ENCODE results near the gene SIRT5.
A peak's percentile ranks its signal among the peaks of the same experiment; 100 is the strongest.

SIRT5 gene

GRCh38 chr6:13593720-13594119, 19.3 kb downstream of the SIRT5 start:
- H3K36me3 ChIP-seq (ENCODE audit: control insufficient read depth in 2 of 2, insufficient read depth in 1 of 2, low read length in 2 of 2) = peaks cover 16 to 61% of the 10 kb centered on the region in 2 experiments; a peak in 2 of 3 replicates
- ChIA-PET CTCF (interaction anchor here (0.7 to 5.0 kb wide), 6 partner anchors 9 to 683 kb away, joined by 3 to 32 read pairs (median 4); partner anchors contain the start of gene SIRT5), POLR2A (interaction anchor here (1.1 to 1.3 kb wide), 2 partner anchors 19 to 266 kb away, joined by 3 read pairs; partner anchors contain the start of genes SIRT5 and TBC1D7)

DNA sequence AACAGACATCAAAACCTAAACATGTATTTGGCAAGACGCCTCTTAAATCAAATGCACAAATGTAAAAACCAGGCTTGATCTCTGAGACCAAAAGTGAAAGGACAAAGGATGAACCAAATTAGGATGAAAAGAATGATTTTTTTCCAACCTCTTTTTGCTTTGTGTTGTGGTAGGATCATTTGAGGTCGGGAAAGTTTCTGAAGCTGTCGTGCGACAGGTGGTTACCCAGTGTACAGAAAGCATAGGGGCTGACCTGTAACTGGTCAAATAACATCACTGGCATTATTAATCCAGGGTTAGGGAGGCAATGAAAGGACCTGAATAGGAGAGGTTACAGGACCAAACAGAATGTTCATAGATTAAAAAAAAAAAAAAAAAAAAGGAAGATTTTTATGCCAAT, 22.7 kb downstream of the SIRT5 start:
- Histone ChIP-seq H3K36me3 (ENCODE audit: control insufficient read depth in 2 of 2, insufficient read depth in 1 of 2, low read length in 2 of 2) (peaks cover 9 to 57% of the 10 kb centered on the region in 2 experiments; a peak in 2 of 3 replicates), H3K27ac (ENCODE audit: extremely low read depth, low read depth, low read length) (no peak overlapping the region), H3K4me3 (ENCODE audit: low read depth, low read length) (no peak overlapping the region), H3K4me1 (ENCODE audit: control insufficient read depth, insufficient read depth, low read length) (no peaks in the 10 kb centered on the region), H3K9me3 (ENCODE audit: control insufficient read depth, insufficient read depth, low read depth, low read length) (no peaks in the 10 kb centered on the region)
- CTCF ChIA-PET = interaction anchor here (0.7 kb wide), 1 partner anchor 980 kb away, joined by 3 read pairs; no protein-coding TSS in a partner anchor
- peak; percentile 57; the same call in 1 of the 2 replicates for TF ChIP-seq SCRT1 (tag by site-specific recombination; IDR thresholded peaks at IDR 0.05; ENCODE audit: borderline replicate concordance)
- TF ChIP-seq SCRT2 (tag by site-specific recombination; IDR thresholded peaks at IDR 0.05) = peak; percentile 82
- TF ChIP-seq, protein P1, sequence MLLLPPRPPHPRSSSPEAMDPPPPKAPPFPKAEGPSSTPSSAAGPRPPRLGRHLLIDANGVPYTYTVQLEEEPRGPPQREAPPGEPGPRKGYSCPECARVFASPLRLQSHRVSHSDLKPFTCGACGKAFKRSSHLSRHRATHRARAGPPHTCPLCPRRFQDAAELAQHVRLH (tag by site-specific recombination; IDR thresholded peaks at IDR 0.05) = no peak
- POLR2A ChIA-PET = no interaction called here

More at GRCh38 chr6:13593720-13594119, 19.3 kb downstream of the SIRT5 start:
- TF ChIP-seq ZNF596 (tag by site-specific recombination; IDR thresholded peaks at IDR 0.05) (no peak), OVOL3 (tag by site-specific recombination; IDR thresholded peaks at IDR 0.05) (no peak), ZNF184 (tag by site-specific recombination; IDR thresholded peaks at IDR 0.05) (no peak), ZNF670 (tag by site-specific recombination; IDR thresholded peaks at IDR 0.05; ENCODE audit: low read depth) (no peak), TRIM28 (IDR thresholded peaks at IDR 0.05; ENCODE audit: borderline replicate concordance, low read length) (no peak), ZNF571 (tag by site-specific recombination; IDR thresholded peaks at IDR 0.05) (no peak), ZNF664 (tag by site-specific recombination; IDR thresholded peaks at IDR 0.05) (no peak), ZNF701 (tag by site-specific recombination; IDR thresholded peaks at IDR 0.05) (no peak), ZBTB1 (tag by site-specific recombination; IDR thresholded peaks at IDR 0.05) (no peak)
- TF ChIP-seq, protein P2, sequence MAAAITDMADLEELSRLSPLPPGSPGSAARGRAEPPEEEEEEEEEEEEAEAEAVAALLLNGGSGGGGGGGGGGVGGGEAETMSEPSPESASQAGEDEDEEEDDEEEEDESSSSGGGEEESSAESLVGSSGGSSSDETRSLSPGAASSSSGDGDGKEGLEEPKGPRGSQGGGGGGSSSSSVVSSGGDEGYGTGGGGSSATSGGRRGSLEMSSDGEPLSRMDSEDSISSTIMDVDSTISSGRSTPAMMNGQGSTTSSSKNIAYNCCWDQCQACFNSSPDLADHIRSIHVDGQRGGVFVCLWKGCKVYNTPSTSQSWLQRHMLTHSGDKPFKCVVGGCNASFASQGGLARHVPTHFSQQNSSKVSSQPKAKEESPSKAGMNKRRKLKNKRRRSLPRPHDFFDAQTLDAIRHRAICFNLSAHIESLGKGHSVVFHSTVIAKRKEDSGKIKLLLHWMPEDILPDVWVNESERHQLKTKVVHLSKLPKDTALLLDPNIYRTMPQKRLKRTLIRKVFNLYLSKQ (tag by site-specific recombination; IDR thresholded peaks at IDR 0.05; ENCODE audit: borderline replicate concordance) = no peak
- no peak overlapping the region for H3K4me3 ChIP-seq (ENCODE audit: low read depth, low read length)
- no peaks in the 10 kb centered on the region for H3K9me3 ChIP-seq (ENCODE audit: control insufficient read depth, insufficient read depth, low read depth, low read length)
- H3K27ac ChIP-seq (ENCODE audit: extremely low read depth, low read depth, low read length) = no peak overlapping the region
- H3K4me1 ChIP-seq (ENCODE audit: control insufficient read depth, insufficient read depth, low read length) = no peaks in the 10 kb centered on the region

DNA sequence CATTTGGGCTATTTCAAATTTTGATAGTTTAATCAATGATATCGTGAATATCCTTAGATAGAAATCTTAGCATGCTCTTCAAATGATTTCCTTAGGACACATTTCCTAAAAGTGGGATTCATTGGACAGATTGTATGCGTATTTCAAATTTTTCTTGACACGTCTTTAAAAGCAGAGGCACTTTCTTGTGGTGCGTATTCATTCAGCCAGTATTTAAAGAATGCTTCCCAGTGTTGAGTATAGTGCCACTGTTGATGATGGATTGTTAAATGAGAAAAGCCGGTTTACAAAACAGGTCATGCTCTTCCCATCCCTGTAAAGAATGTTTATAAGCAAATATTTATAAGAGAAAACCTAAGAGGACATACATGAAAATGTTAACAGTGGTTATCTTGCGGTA, 25.6 kb downstream of the SIRT5 start:
- TF ChIP-seq ZNF610 (tag by site-specific recombination; IDR thresholded peaks at IDR 0.05; ENCODE audit: borderline replicate concordance) = no peak
- TF ChIP-seq ZBTB26 (tag by site-specific recombination; optimal IDR thresholded peaks at IDR 0.05) = no peak
- no peak for TF ChIP-seq ZNF24 (tag by site-specific recombination; IDR thresholded peaks at IDR 0.05)
- no peak for TF ChIP-seq ZNF777 (tag by site-specific recombination; IDR thresholded peaks at IDR 0.05; ENCODE audit: borderline replicate concordance)
- TF ChIP-seq, protein P3, sequence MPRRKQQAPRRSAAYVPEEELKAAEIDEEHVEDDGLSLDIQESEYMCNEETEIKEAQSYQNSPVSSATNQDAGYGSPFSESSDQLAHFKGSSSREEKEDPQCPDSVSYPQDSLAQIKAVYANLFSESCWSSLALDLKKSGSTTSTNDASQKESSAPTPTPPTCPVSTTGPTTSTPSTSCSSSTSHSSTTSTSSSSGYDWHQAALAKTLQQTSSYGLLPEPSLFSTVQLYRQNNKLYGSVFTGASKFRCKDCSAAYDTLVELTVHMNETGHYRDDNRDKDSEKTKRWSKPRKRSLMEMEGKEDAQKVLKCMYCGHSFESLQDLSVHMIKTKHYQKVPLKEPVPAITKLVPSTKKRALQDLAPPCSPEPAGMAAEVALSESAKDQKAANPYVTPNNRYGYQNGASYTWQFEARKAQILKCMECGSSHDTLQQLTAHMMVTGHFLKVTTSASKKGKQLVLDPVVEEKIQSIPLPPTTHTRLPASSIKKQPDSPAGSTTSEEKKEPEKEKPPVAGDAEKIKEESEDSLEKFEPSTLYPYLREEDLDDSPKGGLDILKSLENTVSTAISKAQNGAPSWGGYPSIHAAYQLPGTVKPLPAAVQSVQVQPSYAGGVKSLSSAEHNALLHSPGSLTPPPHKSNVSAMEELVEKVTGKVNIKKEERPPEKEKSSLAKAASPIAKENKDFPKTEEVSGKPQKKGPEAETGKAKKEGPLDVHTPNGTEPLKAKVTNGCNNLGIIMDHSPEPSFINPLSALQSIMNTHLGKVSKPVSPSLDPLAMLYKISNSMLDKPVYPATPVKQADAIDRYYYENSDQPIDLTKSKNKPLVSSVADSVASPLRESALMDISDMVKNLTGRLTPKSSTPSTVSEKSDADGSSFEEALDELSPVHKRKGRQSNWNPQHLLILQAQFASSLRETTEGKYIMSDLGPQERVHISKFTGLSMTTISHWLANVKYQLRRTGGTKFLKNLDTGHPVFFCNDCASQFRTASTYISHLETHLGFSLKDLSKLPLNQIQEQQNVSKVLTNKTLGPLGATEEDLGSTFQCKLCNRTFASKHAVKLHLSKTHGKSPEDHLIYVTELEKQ (tag by site-specific recombination; IDR thresholded peaks at IDR 0.05; ENCODE audit: borderline replicate concordance) = no peak
- TF ChIP-seq ZNF48 (tag by site-specific recombination; IDR thresholded peaks at IDR 0.05) = no peak
- Histone ChIP-seq H3K27ac (ENCODE audit: extremely low read depth, low read depth, low read length) (no peak overlapping the region), H3K4me1 (ENCODE audit: control insufficient read depth, insufficient read depth, low read length) (no peaks in the 10 kb centered on the region), H3K36me3 (ENCODE audit: control insufficient read depth in 2 of 2, insufficient read depth in 1 of 2, low read length in 2 of 2) (peaks cover 9 to 48% of the 10 kb centered on the region in 2 experiments; a peak in 2 of 3 replicates), H3K4me3 (ENCODE audit: low read depth, low read length) (no peak overlapping the region), H3K9me3 (ENCODE audit: control insufficient read depth, insufficient read depth, low read depth, low read length) (no peaks in the 10 kb centered on the region)
- CTCF ChIA-PET = interaction anchor here (0.5 to 1.8 kb wide), 2 partner anchors 25 to 1458 kb away, joined by 3 to 4 read pairs; partner anchors contain the start of gene SIRT5
- POLR2A ChIA-PET = no interaction called here

Measured in HEK293 (cell line).